CD4-positive, alpha-beta T cell treated with Interferon gamma for 1 hour (primary cell): ENCODE results near the gene STC2.

Source experiments
- DNase-seq: peaks from one replicate; pipeline ENCODE4 v3.0.0-alpha.2; 2020

Gene STC2

DNA sequence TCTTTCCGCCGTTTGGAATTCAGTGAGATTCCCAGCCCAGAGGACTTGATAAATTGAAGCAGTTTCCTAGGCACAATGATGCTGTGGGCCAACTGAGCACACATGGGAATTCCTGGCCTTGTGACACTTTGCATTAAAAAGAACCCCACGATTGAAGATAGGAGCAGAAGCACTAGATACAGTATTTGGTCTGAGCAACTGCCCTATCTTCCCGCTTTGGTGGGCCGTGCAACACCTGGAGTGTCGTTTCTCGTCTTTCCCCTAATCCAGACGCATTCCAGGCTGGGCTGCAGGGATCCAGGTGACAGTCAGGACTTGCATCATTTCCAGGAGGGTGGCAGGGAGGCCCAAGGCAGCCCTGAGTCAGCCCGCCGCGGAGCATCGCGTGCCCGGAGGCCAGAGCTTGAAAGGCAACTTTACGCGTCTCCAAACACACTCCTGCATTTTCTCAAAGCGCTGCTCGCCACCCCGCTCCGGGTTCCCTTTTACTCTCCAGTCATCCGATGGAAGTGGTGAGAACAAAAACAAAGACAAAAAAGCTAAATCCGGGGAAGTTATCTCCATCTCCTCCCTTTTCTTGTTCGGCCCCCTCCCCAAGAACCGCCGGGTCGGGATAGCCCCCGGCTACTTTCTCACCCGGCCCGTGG is 753 bp upstream of the STC2 start:
- DNase-seq: no peak

DNA sequence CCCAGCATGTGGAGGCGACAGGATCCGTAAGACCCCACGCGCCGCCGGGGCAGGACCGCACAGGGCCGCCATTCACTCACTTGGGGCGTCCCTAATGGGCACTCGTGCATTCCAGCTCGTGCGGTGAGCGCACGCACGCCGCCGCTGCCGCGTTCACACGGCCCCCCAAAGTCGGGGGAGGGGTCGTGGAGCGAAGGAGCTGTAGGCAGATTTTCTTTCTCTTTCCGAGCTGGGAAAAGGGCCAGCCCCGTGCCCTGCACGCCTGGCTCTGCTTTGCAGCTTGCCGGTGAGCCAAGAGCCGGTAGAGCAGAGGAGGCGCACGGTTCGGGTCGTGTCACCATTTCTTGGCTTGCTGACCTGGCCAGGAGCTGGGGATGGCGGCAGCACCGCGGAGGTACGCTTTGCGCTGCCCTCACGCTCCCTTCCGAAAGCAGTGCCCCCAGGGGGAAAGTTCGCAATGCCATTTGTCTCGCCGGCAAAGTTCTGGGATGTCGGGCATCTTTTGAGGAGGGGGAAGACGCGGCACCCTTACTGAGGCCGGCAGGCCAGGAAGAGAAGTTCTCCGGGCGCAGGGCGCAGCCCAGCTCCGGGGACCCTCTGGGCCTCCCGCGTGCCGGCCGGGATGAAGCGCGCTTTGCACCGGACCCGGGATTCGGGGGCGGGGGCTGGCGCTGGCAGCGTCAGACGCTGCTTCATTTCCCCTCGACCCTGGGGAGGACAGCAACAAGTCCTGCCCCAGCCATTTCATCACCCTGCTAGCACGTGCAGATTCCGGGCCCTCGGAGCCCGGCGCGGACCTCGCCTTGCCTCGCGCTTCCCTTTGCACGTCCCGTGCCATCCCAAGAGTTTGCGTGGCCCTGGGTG is 898 bp downstream of the STC2 start:
- DNase-seq: no peak

DNA sequence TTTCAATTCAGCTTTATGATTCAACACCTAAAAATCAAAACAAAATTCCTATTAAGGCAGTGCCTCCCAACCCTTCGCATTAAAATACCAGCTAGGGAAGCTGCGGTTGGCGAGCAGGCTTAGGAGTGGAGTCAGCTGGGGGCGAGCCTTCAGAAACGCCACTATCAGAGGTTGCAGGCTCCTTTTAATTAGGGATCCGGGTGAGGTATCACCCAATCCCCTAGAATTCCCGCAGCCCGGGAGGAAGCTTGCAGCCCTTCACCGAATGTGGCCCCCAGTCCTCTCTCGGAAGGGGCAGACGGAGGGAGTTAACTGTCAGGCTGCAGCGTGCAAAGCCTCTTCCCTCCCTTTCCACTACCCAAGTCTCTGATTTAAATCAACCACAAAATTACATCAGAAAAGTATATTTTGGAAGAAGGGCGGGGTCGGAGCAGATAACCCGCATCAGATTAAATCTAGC is 1.7 kb downstream of the STC2 start:
- no peak for DNase-seq

DNA sequence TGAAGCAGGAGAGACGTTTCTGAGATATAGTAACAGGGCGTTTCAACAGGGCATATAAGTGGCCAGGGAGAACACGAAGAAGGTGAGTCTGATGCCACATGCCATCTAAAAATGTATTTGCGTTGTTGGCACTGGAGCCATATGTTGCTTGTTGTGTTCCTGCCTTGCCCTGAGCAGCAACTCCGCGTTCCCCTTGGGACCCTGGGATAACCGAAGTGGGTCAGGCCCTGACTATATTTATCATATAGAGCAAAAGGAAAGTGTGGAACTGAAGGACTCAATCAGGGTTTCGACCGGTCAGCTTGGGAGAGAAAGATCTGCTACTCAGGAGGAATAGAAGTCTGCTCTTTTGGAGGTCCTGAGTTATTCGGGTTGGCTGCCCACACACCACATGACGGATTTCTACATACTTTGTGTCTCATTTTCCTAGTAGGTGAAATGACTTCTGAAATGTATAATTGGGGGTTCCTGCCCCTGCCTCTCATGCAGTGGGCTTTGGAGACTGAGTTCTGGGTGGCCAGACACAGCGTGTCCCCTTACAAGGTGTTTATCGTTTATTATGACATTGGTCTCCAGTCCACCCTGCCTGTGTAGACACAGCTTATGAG is 3.0 kb downstream of the STC2 start:
- DNase-seq: no peak

DNA sequence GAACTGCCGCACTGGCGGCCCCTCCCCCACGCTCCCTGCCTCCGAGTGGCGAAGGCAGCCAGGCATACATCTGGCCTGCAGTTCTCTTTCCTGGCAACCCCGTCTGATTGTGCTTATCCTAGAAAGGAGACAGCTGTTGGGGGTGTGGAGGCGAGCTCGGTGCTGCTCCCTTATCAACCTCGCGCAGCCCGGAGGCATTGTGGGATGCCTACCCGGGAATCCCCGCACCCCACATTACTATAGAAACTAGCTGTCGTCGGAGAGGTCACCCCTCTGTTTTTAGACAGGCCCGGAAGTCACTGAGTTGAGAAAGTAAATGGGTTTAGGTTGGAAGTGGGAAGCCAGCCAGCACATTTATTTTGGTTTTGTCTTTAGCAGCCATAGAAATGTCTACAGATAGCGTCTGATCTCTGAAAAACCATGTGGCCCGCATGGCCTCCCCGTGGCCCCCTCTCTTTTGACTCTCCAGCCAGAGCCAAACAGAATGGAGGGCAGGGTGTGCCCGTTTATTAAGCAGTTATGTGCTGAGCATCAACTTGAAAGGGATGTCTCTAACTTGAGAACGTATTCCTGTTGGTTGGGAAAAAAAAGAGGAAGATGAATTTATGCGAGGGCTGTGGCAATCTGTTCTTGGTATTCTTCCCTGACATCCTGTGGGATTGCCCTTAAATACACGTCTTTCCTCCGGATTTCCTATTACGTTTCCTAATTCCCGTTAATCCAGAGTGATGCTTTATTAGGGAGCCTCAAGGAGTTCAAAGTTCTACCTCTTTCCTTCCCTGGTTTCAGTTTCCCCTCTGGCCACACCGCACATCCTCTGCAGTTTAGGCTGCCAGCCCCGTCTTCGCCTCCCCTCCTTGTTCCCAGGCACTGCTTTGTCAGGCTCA is 3.9 kb downstream of the STC2 start:
- no peak for DNase-seq

DNA sequence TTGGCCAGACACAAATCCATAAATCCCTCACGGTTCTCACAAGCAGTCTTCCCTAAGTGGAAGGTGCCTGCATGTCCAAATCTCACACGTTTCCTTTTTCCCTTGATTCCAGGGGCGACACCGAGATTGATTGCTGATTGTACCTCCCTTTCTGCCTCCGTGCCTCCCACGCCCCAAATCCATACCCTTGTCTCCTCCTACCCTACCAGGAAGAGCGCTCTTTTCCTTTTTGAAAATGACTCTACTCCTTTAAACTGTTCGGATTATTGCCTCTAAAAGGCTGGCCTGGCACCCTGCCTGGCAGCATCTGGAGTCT is 4.5 kb downstream of the STC2 start:
- DNase-seq: no peak

DNA sequence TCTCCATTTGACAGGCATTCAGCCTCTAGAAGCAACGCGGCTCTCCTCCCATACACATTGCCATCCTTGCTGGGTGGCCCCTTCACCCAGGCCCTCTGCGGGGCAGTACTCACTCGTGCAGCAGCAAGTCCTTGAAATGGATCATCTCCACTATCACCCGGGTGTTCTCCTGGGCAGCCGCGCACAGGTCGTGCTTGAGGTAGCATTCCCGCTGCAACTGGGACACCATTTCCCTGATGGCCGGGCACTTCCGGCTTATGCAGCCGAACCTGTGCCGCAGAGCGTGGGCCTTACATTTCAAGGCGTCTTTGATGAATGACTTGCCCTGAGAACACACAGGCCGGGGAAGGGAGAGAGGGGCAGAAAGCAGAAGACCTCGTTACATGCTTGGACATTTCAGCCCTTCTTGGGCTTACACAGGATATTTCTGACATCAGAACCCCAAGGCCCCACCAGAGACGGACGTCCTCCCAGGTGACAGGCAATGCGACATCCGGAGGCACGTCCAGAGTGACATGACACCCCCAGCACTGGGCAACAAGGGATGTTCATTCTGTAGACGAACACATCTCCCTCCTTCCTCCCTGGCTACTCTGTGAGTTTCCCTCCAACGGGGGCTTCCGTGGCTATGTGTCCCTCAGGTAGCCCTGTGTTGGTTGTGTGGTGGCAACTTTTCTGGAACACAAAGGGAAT is 5.0 kb downstream of the STC2 start:
- DNase-seq: no peak

DNA sequence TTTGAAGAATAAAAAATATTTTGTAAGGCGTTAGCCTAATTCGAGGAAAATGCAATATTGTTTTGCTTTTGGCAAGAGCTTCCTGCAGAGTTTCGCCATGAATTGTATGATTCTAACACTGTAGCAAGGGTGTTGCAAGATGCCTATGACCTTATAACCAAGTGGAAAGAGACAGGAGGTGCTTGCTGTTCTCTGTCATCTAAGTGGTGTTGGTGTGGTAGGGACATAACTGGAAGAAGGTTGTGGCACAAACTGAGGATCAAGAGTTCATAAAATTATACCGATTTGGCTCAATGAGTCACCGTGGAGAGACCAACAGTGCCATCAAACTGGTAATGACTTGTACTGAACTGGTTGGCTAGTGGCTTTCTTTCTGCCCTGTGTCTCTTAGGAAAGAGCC is 6.3 kb downstream of the STC2 start:
- no peak for DNase-seq

DNA sequence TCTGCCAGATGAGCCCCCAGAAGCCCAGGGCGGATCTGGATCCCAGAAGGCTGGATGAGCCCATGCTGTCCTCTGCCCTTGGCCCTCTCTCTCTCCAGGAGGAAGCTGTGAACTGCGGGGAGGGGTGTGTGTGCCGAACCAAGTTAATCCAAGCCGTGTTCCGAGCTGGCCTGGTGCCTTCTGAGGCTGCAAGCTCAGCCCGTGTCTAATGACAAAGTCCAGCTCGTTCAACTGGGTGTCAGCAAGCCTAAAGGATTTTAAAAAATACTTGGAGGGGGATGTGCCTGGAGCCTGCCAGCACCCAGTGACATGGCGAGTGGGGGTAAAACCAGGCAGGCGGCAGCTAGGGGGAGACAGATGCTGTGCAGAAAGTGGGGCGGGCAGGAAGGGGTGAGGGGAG is 8.0 kb downstream of the STC2 start:
- DNase-seq: no peak

DNA sequence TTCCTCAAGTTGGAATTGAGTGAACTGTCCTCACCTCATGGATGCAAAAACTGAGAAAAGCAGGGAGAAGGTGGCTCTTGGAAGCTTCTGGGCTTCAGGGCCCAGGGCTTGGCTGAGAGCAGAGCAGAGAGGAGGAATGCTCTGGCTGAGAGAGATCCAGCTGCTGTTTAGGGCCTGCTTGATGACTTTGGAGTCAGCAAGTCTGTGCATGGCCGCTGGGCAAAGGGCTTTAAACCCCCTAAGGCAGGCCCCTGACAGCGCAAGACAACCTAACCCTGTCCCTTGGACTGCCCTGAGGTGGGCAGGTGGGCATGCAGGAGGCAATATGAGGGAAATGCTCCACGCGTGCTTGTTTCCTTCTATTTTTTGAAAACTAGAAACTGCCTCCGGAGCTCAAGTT is 8.6 kb downstream of the STC2 start:
- DNase-seq: no peak

DNA sequence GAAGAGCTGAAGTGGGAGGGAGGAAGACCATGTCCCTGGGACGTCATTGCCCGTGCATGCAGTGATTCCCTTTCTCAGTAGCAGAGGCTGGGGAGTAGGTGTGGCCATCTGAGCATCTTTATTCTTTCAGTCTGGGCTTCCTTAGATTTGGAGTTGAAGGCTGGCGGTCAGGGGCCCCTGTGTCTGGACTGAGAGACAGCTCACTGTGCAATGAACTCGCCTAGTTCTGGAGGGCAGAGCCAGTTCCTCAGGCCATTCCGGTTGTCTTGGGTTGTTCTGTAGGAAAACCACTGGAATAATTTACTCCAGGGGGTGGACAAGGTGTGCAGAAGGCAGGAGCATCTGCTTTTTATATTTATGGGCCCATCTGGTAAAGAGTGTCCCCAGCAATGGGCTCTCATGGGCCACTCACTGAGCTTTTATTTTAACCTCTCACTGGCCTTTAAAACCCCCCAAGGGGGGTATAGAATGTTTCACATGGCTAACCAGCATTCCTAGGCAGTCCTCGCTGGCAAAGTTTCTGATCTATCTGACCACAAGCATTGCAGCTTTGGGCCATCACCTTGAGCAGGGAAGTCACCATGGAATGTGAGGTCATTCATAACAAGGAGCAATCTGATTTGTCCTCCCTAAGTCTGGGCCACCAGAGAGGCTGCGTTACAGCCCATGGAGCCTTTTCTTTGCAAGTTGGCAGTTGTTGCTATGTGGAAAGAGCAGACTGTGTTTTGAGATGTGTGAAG is 9.2 kb downstream of the STC2 start:
- no peak for DNase-seq

DNA sequence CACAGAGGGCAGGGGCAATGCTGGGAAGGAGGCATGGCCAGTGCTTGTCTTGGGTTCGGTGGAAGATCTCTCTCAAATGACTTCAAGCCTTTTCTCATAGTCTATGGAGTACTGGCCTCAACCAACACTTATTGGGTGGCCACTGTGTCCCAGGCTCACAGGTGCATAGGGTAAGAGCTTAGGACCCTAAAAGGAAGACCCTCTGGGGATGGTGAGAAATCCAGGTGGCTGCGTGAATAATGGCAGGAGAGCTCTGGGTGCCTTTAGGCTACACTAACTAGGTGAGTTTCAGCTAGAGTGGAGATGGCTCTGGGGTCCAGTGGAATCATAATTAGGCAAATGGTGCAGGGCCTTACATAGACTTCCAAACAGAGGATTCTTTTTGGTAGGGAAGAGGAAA is 9.9 kb downstream of the STC2 start:
- DNase-seq: no peak

DNA sequence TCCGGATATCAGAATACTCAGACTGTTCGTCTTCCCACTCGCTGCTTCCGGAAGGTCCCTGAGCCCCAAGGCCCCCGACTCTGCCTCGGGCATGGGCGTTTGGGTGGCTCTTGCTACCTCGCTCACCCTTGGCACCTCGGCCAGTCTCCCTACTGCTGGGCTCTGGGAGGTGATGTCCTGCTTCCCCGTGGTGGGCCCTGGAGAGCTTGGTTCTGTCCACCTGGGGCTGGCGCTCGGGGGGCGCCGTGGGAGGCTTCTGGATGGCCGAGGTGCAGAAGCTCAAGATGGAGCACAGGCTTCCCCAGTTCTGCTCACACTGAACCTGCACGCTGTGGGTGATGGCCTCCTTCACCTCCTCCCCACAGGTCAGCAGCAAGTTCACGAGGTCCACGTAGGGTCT is 10.4 kb downstream of the STC2 start:
- DNase-seq: no peak

DNA sequence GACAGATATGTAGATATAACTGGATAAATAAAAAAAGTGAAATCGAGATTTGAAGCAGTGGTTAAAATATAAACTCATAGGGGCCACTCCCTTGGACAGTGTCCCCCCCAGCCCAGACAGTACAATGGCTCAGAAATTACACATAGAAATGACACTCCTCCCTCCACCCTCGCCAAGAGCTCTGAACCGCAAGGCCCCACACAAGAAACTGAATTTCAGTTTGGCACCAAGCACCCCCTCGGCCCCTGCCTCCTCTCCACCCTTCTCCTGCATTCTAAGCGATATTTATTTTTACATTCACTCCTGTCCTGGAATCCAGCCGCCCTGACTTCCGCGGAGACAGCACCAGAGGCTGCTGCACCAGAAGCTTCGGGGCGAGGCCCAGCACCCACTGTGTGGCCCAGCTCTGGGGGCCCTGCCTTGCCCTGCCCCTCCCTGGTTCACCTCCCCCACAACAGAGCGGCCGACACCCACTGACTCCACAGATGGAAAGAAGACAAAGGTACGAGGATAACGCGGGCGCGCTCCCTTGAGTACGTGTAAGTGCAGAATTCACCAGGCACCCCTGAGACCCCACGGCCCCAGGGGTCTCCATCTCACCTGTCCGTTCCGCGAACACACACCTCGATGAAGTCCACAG is 11.0 kb downstream of the STC2 start:
- no peak for DNase-seq

DNA sequence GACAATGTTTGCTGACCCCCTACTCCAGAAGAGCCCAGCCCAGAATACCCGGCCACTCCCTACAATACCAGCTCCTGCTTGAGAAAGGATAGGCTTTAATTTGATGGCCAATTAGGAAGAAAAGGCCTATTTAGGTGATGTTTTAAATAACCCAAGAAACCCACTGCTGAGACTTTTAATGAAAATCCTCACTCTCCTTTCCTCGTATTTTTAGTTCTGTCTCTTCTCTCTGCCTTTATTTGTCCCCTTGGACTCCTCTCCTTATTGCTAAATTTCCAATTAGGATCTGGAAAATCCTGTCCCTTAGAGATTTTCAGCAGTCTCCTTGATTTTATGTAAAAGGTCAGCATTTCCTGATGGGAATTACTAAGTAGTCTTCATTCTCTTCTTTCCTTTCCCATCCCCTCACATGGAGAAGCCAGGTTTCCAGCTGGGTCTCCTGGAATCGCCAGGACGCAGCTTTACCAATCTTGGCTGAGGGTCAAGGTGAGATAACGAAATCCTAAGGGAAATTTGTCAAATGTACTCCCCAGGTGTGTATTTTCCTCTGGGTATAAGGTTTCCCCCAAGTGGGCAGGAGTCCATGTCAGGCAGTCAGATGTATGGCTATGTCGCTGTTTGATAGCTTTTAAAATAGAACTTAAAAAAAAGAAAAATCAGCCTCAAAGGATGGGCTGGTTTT is 11.7 kb downstream of the STC2 start:
- no peak for DNase-seq

DNA sequence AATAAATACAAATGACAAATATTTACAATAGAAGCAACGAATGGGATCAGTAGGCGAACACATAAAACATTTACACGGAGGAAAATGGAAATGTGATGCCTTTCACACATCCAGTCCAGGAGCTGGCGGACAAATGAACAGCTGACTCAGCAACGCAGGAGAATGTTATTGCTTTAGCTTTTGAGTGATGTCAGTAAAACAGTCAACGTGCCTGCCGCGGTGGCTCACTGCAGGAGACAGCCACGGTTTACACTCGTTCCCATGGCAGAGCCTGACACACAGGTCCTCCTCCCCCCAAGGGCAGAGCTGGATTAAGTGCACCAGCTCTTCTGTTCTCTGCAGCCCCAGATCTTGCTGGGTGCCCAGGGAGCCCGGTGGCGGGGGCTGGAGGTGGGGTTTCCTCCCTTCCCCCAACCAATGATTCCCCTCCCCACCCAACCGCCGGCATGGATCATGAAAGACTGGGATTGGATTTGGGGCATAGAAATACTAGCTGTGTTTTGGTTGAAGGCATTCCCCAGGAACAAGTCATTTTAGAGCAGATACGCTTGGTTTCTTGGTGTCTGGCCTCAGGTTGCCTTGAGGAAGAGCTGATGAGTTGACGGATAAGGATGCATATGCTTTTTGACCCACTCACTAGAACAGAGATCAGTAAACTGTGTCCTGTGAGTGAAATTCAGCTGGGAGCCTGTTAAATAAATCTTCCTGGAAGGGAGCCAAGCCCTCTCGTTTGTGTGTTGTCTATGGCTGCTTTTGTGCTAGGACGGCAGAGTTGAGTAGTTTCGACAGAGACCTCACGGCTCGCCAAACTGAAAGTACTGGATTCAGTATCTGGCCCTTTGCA is 12.5 kb downstream of the STC2 start:
- no peak for DNase-seq

DNA sequence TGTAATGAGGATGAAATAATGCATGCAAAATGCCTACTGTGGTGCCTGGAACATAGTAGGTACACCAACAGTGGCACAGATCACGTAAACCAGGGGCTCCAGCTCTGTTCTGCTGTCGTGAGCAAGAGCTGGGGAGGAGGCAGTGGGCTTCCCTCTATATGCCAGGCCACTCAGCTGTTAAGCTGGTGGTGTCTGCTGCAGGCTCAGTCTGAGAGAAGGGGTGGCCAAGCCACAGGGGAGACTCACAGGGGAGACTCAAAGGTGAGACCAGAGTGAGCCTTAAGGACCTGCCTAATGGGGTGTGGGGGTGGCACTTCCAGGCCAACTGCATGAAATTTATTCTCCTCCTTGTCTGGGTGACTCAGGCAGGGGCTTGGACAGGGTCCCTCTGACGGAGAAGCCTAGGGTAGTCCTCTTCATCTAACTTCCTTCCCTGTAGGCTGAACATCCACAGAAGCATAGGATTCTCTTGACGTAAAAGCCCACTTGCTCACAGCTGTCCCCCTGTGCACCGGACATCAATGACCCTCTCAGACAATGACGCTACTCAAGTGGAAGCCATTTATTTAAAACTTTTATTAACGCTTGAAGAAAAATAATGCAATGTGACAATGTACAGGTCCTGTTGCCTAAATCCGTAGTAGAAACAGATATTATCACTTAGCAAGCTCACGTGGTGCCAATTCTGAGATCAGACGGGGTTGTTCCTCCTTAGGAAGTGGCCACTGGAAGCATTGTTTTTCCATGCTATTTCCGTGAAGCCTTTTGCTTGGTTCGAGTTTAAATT is 13.9 kb downstream of the STC2 start:
- DNase-seq: no peak

DNA sequence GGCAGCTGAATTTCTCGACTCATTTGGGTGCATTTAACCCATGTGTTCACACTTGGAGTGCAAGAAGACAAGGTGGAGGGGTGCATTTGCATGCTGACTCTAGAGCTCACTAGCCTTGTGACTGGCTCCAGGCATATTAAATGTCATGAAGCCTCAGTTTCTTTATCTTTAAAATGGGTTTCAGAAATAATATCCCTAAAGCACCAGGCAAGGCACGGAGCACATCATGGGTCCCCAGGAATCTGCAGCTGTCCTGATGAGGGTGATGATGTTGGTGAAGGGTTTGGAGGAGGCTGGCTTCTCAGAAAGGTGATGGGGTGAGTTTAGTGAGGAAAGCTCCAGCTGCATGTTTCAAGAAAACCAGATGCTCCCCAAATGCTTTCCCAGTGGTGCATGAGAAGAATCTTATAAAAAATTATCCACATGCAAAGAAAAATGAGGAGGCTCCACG is 14.8 kb downstream of the STC2 start:
- no peak for DNase-seq

DNA sequence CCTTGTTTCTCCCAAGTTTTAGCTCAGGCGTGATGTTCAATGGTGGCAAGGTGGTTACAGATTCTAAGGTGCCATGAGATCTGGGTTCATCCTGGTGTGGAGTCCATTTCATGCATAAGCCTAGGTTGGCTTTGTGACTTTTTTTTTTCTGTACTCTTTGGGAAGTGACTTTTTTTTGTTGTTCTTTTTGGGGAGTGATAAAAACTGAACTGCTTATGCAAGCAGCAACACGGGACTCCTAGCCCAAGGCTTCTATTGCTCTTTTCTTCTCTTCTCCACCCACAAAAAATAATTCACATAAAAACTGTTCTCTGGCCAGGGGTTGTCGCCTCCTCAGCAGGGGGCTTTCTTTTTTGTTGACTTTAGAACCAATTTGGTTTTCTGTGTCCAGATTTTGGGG is 15.4 kb downstream of the STC2 start:
- no peak for DNase-seq
